HG03097 (cell line): ENCODE data around the gene CWH43.
"Not testable (repeated sequence)": the region's sequence is repeated elsewhere in the genome, so short reads cannot be mapped to it uniquely, and the experiment has no call there.

Experiments
- ATAC-seq: cut with Tn5 transposase; IDR thresholded peaks from one replicate; pipeline ENCODE4 v1.9.1; 2021; ENCODE audit not compliant: unreplicated experiment, low FRiP score

The CWH43 gene

DNA sequence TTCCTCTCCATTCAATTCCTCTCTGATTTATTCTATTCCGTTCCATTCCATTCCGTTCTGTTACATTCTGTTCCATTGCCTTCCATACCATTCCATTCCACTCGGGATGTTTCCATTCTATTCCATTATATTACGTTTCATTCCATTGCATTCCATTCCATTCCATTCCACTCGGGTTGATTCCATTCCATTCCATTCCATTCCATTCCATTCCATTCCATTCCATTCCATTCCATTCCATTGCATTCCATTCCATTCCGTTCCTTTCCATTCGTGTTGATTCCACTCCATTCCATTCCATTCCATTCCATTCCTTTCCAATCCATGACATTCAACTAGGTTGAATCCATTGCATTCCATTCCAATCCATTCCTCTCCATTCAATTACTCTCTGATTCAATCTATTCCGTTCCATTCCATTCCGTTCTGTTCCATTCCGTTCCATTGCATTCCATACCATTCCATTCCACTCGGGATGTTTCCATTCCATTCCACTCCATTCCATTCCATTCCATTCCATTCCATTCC is 106.6 kb downstream of the CWH43 start:
- ATAC-seq: peak; percentile 59

DNA sequence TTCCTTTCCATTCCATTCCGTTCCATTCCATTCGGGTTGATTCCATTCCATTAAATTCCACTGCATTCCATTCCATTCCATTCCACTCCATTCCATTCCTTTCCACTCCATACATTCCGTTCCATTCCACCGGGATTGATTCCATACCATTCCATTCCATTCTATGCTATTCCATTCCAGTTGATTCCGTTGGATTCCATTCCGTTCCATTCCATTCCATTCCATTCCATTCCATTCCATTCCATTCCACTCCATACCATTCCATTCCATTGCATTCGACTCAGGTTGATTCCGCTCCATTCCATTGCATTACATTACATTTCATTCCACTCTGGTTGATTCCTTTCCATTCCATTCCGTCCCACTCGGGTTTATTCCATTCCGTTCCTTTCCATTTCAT is 110.1 kb downstream of the CWH43 start:
- ATAC-seq: not testable (repeated sequence)

- peak; percentile 39 for ATAC-seq
Measured at GRCh38 chr4:49096627-49097026, 110.6 kb downstream of the CWH43 start.

- peak; percentile 28 for ATAC-seq
Measured at GRCh38 chr4:49097071-49097470, 111.0 kb downstream of the CWH43 start.

GRCh38 chr4:49097505-49097904 is 111.4 kb downstream of the CWH43 start:
- ATAC-seq: not testable (repeated sequence)

- not testable (repeated sequence) for ATAC-seq
Measured at GRCh38 chr4:49098034-49098759, 112.1 kb downstream of the CWH43 start.

DNA sequence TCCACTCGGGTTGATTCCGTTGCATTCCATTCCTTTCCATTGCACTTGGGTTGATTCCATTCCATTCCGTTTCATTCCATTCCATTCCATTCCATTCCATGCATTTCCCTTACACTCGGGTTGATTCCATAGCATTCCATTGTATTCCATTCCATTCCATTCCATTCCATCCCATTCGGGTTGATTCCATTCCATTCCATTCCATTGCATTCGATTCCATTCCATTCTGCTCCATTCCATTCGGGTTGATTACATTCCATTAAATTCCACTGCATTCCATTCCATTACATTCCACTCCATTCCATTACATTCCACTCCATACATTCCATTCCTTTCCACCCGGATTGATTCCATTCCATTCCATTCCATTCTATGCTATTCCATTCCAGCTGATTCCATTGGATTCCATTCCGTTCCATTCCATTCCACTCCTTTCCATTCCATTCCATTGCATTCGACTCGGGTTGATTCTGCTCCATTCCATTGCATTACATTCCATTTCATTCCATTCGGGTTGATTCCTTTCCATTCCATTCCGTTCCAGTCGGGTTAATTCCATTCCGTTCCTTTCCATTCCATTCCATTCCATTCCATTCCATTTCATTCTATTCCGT is 113.9 kb downstream of the CWH43 start:
- not testable (repeated sequence) for ATAC-seq

GRCh38 chr4:49102344-49102898 is 116.3 kb downstream of the CWH43 start:
- ATAC-seq: peak; percentile 37

GRCh38 chr4:49103436-49104136 is 117.5 kb downstream of the CWH43 start:
- peak; percentile 22 for ATAC-seq

DNA sequence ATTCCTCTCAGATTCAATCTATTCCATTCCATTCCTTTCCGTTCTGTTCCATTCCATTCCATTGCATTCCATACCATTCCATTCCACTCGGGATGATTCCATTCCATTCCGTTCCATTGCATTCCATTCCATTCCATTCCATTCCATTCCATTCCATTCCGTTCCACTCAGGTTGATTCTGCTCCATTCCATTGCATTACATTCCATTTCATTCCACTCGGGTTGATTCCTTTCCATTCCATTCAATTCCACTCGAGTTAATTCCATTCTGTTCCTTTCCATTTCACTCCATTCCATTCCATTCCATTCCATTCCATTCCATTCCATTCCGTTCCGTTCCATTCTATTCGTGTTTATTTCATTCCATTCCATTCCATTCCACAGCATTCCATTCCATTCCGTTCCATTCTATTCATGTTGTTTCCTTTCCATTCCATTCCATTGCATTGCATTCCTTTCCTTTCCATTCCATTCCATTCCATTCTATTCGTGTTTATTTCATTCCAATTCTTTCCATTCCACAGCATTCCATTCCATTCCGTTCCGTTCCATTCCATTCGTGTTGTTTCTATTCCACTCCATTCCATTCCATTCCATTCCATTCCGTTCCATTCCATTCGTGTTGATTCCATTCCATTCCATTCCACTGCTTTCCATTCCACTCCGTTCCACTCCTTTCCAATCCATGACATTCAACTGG is 118.3 kb downstream of the CWH43 start:
- not testable (repeated sequence) for ATAC-seq

- ATAC-seq: not testable (repeated sequence)
Measured at GRCh38 chr4:49105248-49105904, 119.3 kb downstream of the CWH43 start.

DNA sequence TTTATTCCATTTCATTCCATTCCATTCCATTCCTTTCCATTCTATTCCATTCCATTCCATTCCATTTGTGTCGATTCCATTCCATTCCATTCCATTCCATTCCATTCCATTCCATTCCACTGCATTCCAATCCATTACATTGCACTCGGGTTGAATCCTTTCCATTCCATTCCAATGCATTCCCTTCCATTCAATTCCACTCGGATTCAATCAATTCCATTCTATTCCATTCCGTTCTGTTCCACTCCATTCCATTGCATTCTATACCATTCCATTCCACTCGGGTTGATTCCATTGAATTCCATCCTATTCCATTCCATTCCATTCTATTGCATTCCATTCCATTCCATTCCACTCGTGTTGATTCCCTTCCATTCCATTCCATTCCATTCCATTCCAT is 121.2 kb downstream of the CWH43 start:
- ATAC-seq: not testable (repeated sequence)

DNA sequence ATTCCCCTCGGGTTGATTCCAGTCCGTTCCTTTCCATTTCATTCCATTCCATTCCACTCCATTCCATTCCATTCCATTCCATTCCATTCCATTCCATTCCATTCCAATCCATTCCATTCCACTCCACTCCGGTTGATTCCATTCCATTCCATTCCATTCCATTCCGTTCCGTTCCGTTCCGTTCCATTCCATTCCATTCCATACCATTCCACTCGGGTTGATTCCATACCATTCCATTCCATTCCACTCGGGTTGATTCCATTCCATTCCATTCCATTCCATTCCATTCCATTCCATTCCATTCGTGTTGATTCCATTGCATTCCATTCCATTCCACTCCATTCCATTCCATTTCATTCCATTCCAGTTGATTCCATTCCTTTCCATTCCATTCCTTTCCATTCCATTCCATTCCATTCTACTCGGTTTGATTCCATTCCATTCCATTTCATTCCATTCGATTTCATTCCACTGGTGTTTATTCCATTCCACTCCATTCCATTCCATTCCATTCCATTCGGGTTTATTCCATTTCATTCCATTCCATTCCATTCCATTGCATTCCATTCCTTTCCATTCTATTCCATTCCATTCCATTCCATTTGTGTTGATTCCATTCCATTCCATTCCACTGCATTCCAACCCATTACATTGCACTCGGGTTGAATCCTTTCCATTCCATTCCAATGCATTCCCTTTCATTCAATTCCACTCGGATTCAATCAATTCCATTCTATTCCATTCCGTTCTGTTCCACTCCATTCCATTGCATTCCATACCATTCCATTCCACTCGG is 122.3 kb downstream of the CWH43 start:
- peak; percentile 45 for ATAC-seq

GRCh38 chr4:49109567-49110166 is 123.6 kb downstream of the CWH43 start:
- peak; percentile 41 for ATAC-seq

- peak; percentile 57 for ATAC-seq
Measured at GRCh38 chr4:49110579-49110978, 124.5 kb downstream of the CWH43 start.
